PC-9 (cell line): ENCODE data around the gene MVP. TPM values are rescaled to one million over a fixed set of nuclear protein-coding genes. Genes with fewer than 3 reads are reported as not detected.

Experiments
- BruUV-seq: library from RNA; stranded (reverse); fragments of 400-500 nt; replicated peaks from 2 replicates; lab custom pipeline; 2021; lab: Mats Ljungman, UMichigan
- CTCF ChIA-PET: fragments of 300-600 bp; sonication (Branson Sonifier 250); formaldehyde crosslinking; loops from one replicate; lab custom pipeline; 2022; ENCODE audit warnings: antibody characterized with exemption; lab: Charles Lee
- POLR2A ChIA-PET: fragments of 300-600 bp; sonication (Branson Sonifier 250); formaldehyde crosslinking; loops from one replicate; lab custom pipeline; 2022; ENCODE audit warnings: antibody characterized with exemption; ENCODE audit not compliant: unreplicated experiment; lab: Charles Lee
- DNase-seq, 2 experiments: peaks; one replicate each; pipeline versions ENCODE4 v3.0.0 to v3.0.0-alpha.2; 2015 to 2022; ENCODE audit warnings: mixed read lengths in 1 of 2
- H2AFZ ChIP-seq: fragments of 200-600 bp; sonication (generic); 2 replicates; pipeline ENCODE4 v1.8.1; 2017; ENCODE audit warnings: antibody characterized with exemption
- H3F3A ChIP-seq: fragments of 200-600 bp; sonication (generic); 2 replicates; pipeline ENCODE4 v1.8.1; 2017; ENCODE audit warnings: antibody characterized with exemption, mild to moderate bottlenecking, low read depth; ENCODE audit not compliant: insufficient read depth
- H3K27ac ChIP-seq: fragments of 200-600 bp; sonication (generic); 2 replicates; pipeline ENCODE4 v1.6.1; 2016; ENCODE audit warnings: mixed run types
- H3K27me3 ChIP-seq: fragments of 200-600 bp; sonication (generic); 2 replicates; pipeline ENCODE4 v1.6.1; 2016; ENCODE audit warnings: low read depth, mixed run types; ENCODE audit not compliant: insufficient read depth
- H3K36me3 ChIP-seq: fragments of 200-600 bp; sonication (generic); 2 replicates; pipeline ENCODE4 v1.6.1; 2016; ENCODE audit warnings: low read depth, mixed run types
- H3K4me1 ChIP-seq: fragments of 200-600 bp; sonication (generic); replicated peaks from 2 replicates; pipeline ENCODE4 v1.6.1; 2016; ENCODE audit warnings: mixed run types; ENCODE audit not compliant: insufficient read depth
- H3K4me2 ChIP-seq: fragments of 200-600 bp; sonication (generic); 2 replicates; pipeline ENCODE4 v1.6.1; 2017; ENCODE audit warnings: mixed run types
- H3K4me3 ChIP-seq: fragments of 200-600 bp; sonication (generic); 2 replicates; pipeline ENCODE4 v1.6.1; 2016; ENCODE audit warnings: mixed run types
- H3K79me2 ChIP-seq: fragments of 200-600 bp; sonication (generic); 2 replicates; pipeline ENCODE4 v1.6.1; 2017; ENCODE audit warnings: low read depth, mixed run types
- H3K9me2 ChIP-seq: fragments of 200-600 bp; sonication (generic); 2 replicates; pipeline ENCODE4 v1.8.1; 2017; ENCODE audit warnings: mild to moderate bottlenecking; ENCODE audit not compliant: insufficient read depth
- H3K9me3 ChIP-seq: fragments of 200-600 bp; sonication (generic); 2 replicates; pipeline ENCODE4 v1.8.1; 2016; ENCODE audit warnings: low read depth; ENCODE audit not compliant: insufficient read depth
- H4K20me1 ChIP-seq: fragments of 200-600 bp; sonication (generic); 2 replicates; pipeline ENCODE4 v1.8.1; 2017; ENCODE audit not compliant: insufficient read depth
- EZH2 ChIP-seq: fragments of 200-600 bp; sonication (generic); IDR thresholded peaks from 2 replicates; pipeline ENCODE4 v1.8.0; 2017; ENCODE audit warnings: antibody characterized with exemption, low read depth
- intact Hi-C: fragments of 100-400 bp; cut with micrococcal nuclease; formaldehyde crosslinking; loops from one replicate; pipeline ENCODE4 v1.10.0; 2022; ENCODE audit not compliant: unreplicated experiment
- total RNA-seq: library from RNA; stranded (reverse); gene quantifications from 2 replicates; pipeline ENCODE4 v1.2.3, GENCODE V29; 2021
- TF ChIP-seq, protein P1 (sequence below): fragments of 200-600 bp; sonication (generic); conservative IDR thresholded peaks from 2 replicates; pipeline ENCODE4 v1.6.1; 2017; ENCODE audit warnings: mixed run types, antibody characterized with exemption, mild to moderate bottlenecking, moderate library complexity

The MVP gene
- total RNA-seq, 1 experiment from 2014 or later = 208 TPM

DNA sequence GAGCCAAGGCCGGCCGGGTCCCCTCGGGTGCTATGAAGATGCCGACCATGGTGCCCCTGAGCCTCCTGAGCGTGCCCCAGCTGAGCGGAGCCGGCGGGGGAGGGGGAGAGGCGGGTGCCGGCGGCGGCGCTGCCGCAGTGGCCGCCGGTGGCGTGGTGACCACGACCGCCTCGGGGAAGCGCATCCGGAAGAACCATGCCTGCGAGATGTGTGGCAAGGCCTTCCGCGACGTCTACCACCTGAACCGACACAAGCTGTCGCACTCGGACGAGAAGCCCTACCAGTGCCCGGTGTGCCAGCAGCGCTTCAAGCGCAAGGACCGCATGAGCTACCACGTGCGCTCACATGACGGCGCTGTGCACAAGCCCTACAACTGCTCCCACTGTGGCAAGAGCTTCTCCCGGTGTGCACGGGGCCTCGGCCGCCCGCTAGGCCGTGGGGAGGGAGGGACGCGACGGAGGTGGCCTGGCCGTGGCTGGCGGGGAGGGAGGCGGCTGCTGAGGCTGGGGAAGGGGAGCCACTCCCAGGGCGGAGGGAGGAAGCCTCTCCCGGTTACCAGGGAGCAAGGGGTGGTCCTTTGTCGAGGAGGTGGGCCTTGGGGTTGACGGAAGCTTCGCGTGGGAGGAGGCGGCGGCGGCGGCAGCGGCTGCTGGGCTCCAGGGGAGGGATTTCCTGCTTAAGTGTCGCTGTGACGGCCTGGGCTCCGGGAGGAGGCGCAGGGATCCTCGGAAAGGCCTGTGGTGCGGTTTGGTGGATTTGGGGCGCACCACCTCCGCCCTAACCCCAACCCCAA is 12.6 kb upstream of the MVP start:
- peak overlapping the region; percentile 50 for H2AFZ ChIP-seq
- TSS peak; percentile 50 for BruUV-seq

DNA sequence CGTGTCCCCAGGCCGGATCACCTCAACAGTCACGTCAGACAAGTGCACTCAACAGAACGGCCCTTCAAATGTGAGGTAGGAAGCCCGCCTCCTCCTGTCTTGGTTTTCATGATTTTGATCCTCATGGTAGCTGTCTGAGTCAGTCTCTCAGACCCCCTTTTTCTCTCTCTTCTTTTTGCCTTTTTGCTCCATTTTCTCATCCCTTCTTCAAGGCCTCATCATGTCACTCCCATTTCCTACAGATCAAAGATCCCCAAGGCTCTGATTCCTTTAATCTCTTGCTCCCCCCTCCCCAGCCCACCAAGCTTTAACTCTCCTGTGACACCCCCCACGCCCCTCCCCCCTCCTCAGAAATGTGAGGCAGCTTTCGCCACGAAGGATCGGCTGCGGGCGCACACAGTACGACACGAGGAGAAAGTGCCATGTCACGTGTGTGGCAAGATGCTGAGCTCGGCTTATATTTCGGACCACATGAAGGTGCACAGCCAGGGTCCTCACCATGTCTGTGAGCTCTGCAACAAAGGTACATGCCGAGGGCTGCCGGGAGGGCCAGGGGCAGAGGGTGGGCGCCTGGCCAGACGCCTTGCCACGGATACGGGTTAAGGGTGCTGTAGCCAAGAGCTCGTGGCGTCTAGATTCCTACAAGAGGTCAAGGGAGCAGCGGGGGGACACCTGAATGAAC is 11.9 kb upstream of the MVP start:
- H3K79me2 ChIP-seq = peaks cover 17% of the 10 kb centered on the region
- intact Hi-C loops = no loop called here
- POLR2A ChIA-PET = interaction anchor here (0.5 to 0.8 kb wide), 3 partner anchors 8 to 107 kb away, joined by 3 to 20 read pairs (median 5); partner anchors contain the start of gene PAGR1
- H3K27me3 ChIP-seq = no peaks in the 10 kb centered on the region
- DNase-seq = no peak
- H3F3A ChIP-seq = peaks cover 67% of the 10 kb centered on the region
- H3K4me2 ChIP-seq = peak overlapping the region; percentile 79
- BruUV-seq = no TSS peak
- peaks cover 48% of the 10 kb centered on the region for H3K4me1 ChIP-seq
- no peaks in the 10 kb centered on the region for H3K9me2 ChIP-seq
- no peaks in the 10 kb centered on the region for H3K9me3 ChIP-seq
- peak overlapping the region; percentile 51; the same call in 1 of the 2 replicates for H3K27ac ChIP-seq
- H4K20me1 ChIP-seq = peaks cover 10% of the 10 kb centered on the region; the same call in 1 of the 2 replicates
- 0 out of 2 replicates have a peak, but pooled peaks cover 9% of the 10 kb centered on the region for H3K36me3 ChIP-seq
- H3K4me3 ChIP-seq = peak overlapping the region; percentile 58
- TF ChIP-seq, protein P1, sequence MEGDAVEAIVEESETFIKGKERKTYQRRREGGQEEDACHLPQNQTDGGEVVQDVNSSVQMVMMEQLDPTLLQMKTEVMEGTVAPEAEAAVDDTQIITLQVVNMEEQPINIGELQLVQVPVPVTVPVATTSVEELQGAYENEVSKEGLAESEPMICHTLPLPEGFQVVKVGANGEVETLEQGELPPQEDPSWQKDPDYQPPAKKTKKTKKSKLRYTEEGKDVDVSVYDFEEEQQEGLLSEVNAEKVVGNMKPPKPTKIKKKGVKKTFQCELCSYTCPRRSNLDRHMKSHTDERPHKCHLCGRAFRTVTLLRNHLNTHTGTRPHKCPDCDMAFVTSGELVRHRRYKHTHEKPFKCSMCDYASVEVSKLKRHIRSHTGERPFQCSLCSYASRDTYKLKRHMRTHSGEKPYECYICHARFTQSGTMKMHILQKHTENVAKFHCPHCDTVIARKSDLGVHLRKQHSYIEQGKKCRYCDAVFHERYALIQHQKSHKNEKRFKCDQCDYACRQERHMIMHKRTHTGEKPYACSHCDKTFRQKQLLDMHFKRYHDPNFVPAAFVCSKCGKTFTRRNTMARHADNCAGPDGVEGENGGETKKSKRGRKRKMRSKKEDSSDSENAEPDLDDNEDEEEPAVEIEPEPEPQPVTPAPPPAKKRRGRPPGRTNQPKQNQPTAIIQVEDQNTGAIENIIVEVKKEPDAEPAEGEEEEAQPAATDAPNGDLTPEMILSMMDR = no peak
- TF ChIP-seq EZH2 = no peak
- H2AFZ ChIP-seq = peak overlapping the region; percentile 50; the same call in 1 of the 2 replicates
- CTCF ChIA-PET = interaction anchor here (0.6 to 1.6 kb wide), 3 partner anchors 40 to 134 kb away, joined by 4 to 10 read pairs (median 4); no protein-coding TSS in a partner anchor

More for the DNA sequence above, 12.6 kb upstream of the MVP start:
- Histone ChIP-seq H3K4me1 (peaks cover 47% of the 10 kb centered on the region), H3F3A (peaks cover 65% of the 10 kb centered on the region), H3K9me2 (no peaks in the 10 kb centered on the region), H3K27ac (peak overlapping the region; percentile 51), H3K36me3 (0 out of 2 replicates have a peak, but pooled peaks cover 9% of the 10 kb centered on the region), H3K4me3 (peak overlapping the region; percentile 58), H3K9me3 (no peaks in the 10 kb centered on the region), H3K27me3 (no peaks in the 10 kb centered on the region), H4K20me1 (peaks cover 10% of the 10 kb centered on the region; the same call in 1 of the 2 replicates), H3K4me2 (peak overlapping the region; percentile 79), H3K79me2 (peaks cover 17% of the 10 kb centered on the region)
- ChIA-PET POLR2A (interaction anchor here (0.5 to 1.0 kb wide), 6 partner anchors 9 to 108 kb away, joined by 3 to 20 read pairs (median 4); partner anchors contain the start of gene PAGR1), CTCF (interaction anchor here (0.6 to 1.6 kb wide), 5 partner anchors 41 to 214 kb away, joined by 3 to 10 read pairs (median 4); no protein-coding TSS in a partner anchor)
- intact Hi-C loops = loop anchor here (2.0 kb wide), 1 partner anchor 213 kb away; no protein-coding TSS in a partner anchor
- TF ChIP-seq, protein P1 = no peak; the same call in 1 of the 2 replicates
- TF ChIP-seq EZH2 = no peak
- DNase-seq = peak; percentile 88 to 97
